Left ventricle myocardium inferior (tissue), 1 donor: ENCODE measurements around the gene EIF2S2. TPM values are rescaled to one million over a fixed set of nuclear protein-coding genes. Genes with fewer than 3 reads are reported as not detected.

Experiments
- DNase-seq: peaks from one replicate; pipeline ENCODE4 v3.0.0-alpha.2; 2020
- H3K27ac ChIP-seq: fragments of 200-600 bp; replicated peaks from 2 replicates; pipeline ENCODE4 v1.8.0; 2021
- H3K27me3 ChIP-seq: fragments of 200-600 bp; 2 replicates; pipeline ENCODE4 v1.8.0; 2021; ENCODE audit warnings: low read depth
- H3K36me3 ChIP-seq: fragments of 200-600 bp; 2 replicates; pipeline ENCODE4 v1.8.0; 2021
- H3K4me1 ChIP-seq: fragments of 200-600 bp; 2 replicates; pipeline ENCODE4 v1.8.0; 2021
- H3K4me3 ChIP-seq: fragments of 200-600 bp; 2 replicates; pipeline ENCODE4 v1.8.0; 2021; ENCODE audit warnings: mild to moderate bottlenecking, moderate library complexity
- H3K9me3 ChIP-seq: fragments of 200-600 bp; replicated peaks from 2 replicates; pipeline ENCODE4 v1.8.0; 2021
- intact Hi-C: fragments of 100-400 bp; cut with micrococcal nuclease; formaldehyde crosslinking; loops from one replicate; pipeline ENCODE4 v1.11.0; 2022
- total RNA-seq: library from RNA; stranded (reverse); fragmentation: NEBNext Ultra II Directional; extraction: Animal tissue kit (Norgen Biotek cat#: 25700); gene quantifications from one replicate; pipeline ENCODE4 v1.2.1, GENCODE V29; 2021
- TF ChIP-seq, protein P1 (sequence below): fragments of 200-600 bp; IDR thresholded peaks from 2 replicates; pipeline ENCODE4 v1.8.0; 2021; ENCODE audit warnings: antibody characterized with exemption, mild to moderate bottlenecking, borderline replicate concordance
- donor health status: DM: no; HTN: yes; CAD: no; lungs with severe emphysema.

The EIF2S2 gene
- total RNA-seq, 1 donor from 2014 or later: 41.0 TPM

DNA sequence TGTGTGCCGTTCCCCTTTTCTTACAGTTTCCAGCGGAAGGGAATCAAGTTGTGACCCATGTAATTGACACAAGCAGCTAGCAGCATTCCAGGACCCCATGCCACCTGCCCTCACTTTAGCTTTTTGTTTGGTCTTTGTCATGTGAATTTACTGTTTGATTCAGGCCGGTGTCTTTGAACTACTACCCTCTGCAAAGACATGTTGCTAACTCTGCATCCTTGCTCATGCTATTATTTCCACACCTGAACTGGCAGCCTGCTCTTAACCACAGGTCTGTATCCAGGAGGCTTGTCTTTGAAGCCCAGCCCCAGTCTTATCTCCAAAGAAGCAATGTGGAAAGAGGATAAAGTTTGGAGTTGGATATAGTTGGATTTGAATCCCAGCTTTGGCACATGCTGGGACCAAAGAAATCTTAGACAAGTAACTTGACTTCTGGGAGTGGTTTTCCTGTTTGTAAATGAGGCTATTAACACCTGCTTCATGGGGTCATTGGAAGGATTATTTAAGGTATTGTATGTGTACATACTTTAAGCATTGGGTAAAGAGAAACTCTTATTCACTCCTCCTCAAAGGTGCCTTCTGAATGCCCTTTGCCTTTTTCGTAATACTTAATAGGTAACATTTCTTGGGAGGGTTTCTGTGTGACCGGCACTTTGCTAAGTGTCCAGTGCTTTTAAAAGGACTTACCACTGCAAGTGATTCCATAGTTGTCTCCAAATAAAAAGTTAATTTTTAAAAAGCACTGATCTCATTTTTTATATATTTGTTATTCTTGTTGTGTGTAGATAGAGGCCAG, 65.9 kb downstream of the EIF2S2 start:
- no peak overlapping the region for H3K27ac ChIP-seq
- TF ChIP-seq, protein P1, sequence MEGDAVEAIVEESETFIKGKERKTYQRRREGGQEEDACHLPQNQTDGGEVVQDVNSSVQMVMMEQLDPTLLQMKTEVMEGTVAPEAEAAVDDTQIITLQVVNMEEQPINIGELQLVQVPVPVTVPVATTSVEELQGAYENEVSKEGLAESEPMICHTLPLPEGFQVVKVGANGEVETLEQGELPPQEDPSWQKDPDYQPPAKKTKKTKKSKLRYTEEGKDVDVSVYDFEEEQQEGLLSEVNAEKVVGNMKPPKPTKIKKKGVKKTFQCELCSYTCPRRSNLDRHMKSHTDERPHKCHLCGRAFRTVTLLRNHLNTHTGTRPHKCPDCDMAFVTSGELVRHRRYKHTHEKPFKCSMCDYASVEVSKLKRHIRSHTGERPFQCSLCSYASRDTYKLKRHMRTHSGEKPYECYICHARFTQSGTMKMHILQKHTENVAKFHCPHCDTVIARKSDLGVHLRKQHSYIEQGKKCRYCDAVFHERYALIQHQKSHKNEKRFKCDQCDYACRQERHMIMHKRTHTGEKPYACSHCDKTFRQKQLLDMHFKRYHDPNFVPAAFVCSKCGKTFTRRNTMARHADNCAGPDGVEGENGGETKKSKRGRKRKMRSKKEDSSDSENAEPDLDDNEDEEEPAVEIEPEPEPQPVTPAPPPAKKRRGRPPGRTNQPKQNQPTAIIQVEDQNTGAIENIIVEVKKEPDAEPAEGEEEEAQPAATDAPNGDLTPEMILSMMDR: no peak
- intact Hi-C loops: no loop called here
- DNase-seq: no peak
- H3K27me3 ChIP-seq: no peaks in the 10 kb centered on the region
- H3K36me3 ChIP-seq: no peaks in the 10 kb centered on the region
- peaks cover 94% of the 10 kb centered on the region for H3K4me1 ChIP-seq
- no peak overlapping the region for H3K4me3 ChIP-seq
- H3K9me3 ChIP-seq: no peaks in the 10 kb centered on the region

DNA sequence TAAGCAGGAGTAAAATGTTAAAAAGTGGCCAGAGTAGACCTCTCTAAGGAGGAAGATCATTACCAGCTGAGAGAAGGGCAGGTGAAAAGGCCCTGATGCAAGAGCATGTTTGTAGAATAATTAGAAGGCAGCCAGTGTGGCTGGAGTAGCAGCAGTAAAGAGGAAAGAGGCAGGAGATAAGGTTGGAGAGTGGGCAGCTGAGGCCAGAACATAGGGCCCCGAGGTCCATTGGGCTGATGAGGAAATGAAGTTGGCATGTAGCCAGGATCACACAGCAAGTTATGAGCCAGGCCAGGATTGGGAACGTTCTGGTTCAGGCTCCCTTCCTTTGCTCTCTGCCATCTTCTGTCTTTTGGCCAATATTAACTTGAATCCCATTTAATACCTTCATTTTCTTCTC, 66.7 kb downstream of the EIF2S2 start:
- Histone ChIP-seq H3K27me3 (no peaks in the 10 kb centered on the region), H3K27ac (peak overlapping the region; percentile 24), H3K9me3 (no peaks in the 10 kb centered on the region), H3K4me3 (no peak overlapping the region), H3K36me3 (no peaks in the 10 kb centered on the region), H3K4me1 (peaks cover 94% of the 10 kb centered on the region)
- TF ChIP-seq, protein P1: no peak
- peak; percentile 29 for DNase-seq
- intact Hi-C loops: no loop called here

DNA sequence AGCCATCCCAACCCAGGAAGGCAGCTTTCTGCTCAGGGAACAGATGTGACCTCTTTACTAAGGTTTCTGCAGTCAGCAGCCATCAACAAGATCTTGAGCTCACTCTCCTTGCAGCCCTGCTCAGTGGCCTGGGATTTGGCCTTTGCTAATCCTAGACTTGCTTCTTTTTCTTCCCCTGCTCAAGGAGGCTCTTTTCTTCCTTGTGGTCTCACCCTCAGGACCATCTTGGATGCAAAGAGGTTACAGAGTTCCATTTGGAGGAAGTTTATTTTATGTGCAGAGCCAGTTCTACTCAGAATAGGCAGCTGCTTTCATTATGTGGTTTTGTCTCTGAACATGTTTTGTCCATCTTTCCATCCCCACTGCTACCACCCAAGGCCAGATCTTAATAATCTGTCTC, 69.0 kb downstream of the EIF2S2 start:
- Histone ChIP-seq H3K4me3 (no peak overlapping the region), H3K27me3 (no peaks in the 10 kb centered on the region), H3K4me1 (peaks cover 95% of the 10 kb centered on the region), H3K27ac (peak overlapping the region; percentile 73), H3K9me3 (no peaks in the 10 kb centered on the region), H3K36me3 (no peaks in the 10 kb centered on the region)
- no peak for DNase-seq
- intact Hi-C loops: no loop called here
- TF ChIP-seq, protein P1: no peak

DNA sequence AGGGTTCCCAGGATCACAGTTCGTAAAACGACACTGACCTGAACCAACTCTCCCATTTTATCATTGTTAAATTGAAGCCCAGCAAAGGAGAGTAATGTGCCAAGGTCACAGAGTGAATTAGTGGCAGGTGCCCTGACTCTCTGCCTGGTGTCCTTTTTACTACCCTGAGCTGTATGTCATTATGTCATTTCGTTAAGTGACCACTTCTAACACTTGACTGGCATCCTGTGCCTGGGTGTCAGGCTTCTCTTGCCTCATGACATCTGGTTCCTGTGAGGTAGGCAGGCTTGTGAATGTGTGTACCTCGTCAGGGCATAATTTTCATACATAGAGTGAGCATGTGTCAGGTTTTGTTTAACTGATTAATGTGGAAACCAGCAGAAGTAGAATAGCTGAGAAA, 69.8 kb downstream of the EIF2S2 start:
- peaks cover 96% of the 10 kb centered on the region for H3K4me1 ChIP-seq

DNA sequence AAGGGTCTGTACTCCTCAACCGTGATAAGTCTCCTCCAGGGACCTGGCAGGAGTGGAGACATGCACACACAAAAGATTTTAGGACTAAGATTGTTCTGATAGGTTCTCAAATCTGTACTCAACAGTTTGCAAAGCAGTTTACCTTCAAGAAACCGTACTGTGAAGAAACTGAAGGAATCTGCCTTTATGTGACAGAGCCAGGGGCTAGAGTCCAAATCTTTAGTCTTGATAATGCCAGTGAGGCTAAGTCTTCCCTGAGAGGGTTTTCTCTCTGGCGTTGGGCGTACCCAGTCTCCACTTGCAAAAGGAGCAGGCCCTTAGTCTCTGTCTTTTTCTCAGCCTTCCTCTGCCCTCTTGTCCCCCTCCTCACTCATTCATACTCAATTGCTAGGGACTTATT, 70.8 kb downstream of the EIF2S2 start:
- no peak overlapping the region for H3K4me3 ChIP-seq
- H3K36me3 ChIP-seq: no peaks in the 10 kb centered on the region
- H3K27ac ChIP-seq: peak overlapping the region; percentile 78
- TF ChIP-seq, protein P1: no peak
- intact Hi-C loops: no loop called here
- no peaks in the 10 kb centered on the region for H3K9me3 ChIP-seq
- peaks cover 100% of the 10 kb centered on the region for H3K4me1 ChIP-seq
- no peaks in the 10 kb centered on the region for H3K27me3 ChIP-seq
- DNase-seq: no peak

More for the DNA sequence above, 69.8 kb downstream of the EIF2S2 start:
- intact Hi-C loops: no loop called here
- TF ChIP-seq, protein P1: no peak
- H3K9me3 ChIP-seq: no peaks in the 10 kb centered on the region
- DNase-seq: peak; percentile 20
- H3K27me3 ChIP-seq: no peaks in the 10 kb centered on the region
- H3K4me3 ChIP-seq: no peak overlapping the region
- H3K27ac ChIP-seq: peak overlapping the region; percentile 73
- no peaks in the 10 kb centered on the region for H3K36me3 ChIP-seq
